OCI-LY3 (cell line): ENCODE results near the gene TRIM66.

ENCODE experiments used
- H2AFZ ChIP-seq: fragments of 200-600, 300-600 bp; shearing (Covaris generic); 2 replicates; pipeline ENCODE4 v1.6.0; 2014; ENCODE audit warnings: antibody characterized with exemption, low read depth, low read length
- H3K27ac ChIP-seq: fragments of 200-600, 300-600 bp; sonication (generic); 2 replicates; pipeline ENCODE4 v1.5.1; 2014; ENCODE audit warnings: mild to moderate bottlenecking, low read length, moderate library complexity, mixed read lengths
- H3K27me3 ChIP-seq: fragments of 200-600, 300-600 bp; sonication (generic); 2 replicates; pipeline ENCODE4 v1.6.1; 2014; ENCODE audit warnings: low read depth, low read length, mixed read lengths
- H3K36me3 ChIP-seq: fragments of 200-600, 300-600 bp; sonication (generic); replicated peaks from 2 replicates; pipeline ENCODE3; 2014; ENCODE audit warnings: low read depth, low read length, mixed read lengths
- H3K4me1 ChIP-seq: fragments of 300-600, 200-600 bp; sonication (generic); 2 replicates; pipeline ENCODE4 v1.6.1; 2014; ENCODE audit warnings: low read length, mixed read lengths
- H3K4me2 ChIP-seq: fragments of 200-600, 300-600 bp; sonication (generic); 2 replicates; pipeline ENCODE4 v1.6.1; 2014; ENCODE audit warnings: low read length, mixed read lengths
- H3K4me3 ChIP-seq: fragments of 300-600, 200-600 bp; sonication (generic); 2 replicates; pipeline ENCODE4 v1.5.1; 2014; ENCODE audit warnings: antibody characterized with exemption, mild to moderate bottlenecking, low read length, moderate library complexity
- H3K79me2 ChIP-seq: fragments of 300-600, 200-600 bp; shearing (Covaris generic); 2 replicates; pipeline ENCODE4 v1.6.1; 2014; ENCODE audit warnings: mild to moderate bottlenecking, low read length, mixed read lengths
- H3K9ac ChIP-seq: fragments of 300-600, 200-600 bp; shearing (Covaris generic); 2 replicates; pipeline ENCODE4 v1.6.0; 2014; ENCODE audit warnings: mild to moderate bottlenecking, low read length, moderate library complexity
- H3K9me3 ChIP-seq: fragments of 200-600, 300-600 bp; shearing (Covaris generic); 2 replicates; pipeline ENCODE4 v1.6.1; 2014; ENCODE audit warnings: low read length, mixed read lengths; ENCODE audit not compliant: insufficient read depth
- H4K20me1 ChIP-seq: fragments of 200-600, 300-600 bp; sonication (generic); 2 replicates; pipeline ENCODE4 v1.6.1; 2016; ENCODE audit warnings: low read length, mixed read lengths; ENCODE audit not compliant: insufficient read depth
- CTCF ChIP-seq: fragments of 200-600, 300-600 bp; sonication (generic); IDR thresholded peaks from 2 replicates; pipeline ENCODE4 v1.5.1; 2014; ENCODE audit warnings: antibody characterized with exemption, low read length, low read depth
- EZH2phosphoT487 ChIP-seq: fragments of 200-600 bp; shearing (Covaris generic); IDR thresholded peaks from 2 replicates; pipeline ENCODE4 v1.6.1; 2018; ENCODE audit warnings: antibody characterized with exemption, mixed run types, low read depth

Gene TRIM66

DNA sequence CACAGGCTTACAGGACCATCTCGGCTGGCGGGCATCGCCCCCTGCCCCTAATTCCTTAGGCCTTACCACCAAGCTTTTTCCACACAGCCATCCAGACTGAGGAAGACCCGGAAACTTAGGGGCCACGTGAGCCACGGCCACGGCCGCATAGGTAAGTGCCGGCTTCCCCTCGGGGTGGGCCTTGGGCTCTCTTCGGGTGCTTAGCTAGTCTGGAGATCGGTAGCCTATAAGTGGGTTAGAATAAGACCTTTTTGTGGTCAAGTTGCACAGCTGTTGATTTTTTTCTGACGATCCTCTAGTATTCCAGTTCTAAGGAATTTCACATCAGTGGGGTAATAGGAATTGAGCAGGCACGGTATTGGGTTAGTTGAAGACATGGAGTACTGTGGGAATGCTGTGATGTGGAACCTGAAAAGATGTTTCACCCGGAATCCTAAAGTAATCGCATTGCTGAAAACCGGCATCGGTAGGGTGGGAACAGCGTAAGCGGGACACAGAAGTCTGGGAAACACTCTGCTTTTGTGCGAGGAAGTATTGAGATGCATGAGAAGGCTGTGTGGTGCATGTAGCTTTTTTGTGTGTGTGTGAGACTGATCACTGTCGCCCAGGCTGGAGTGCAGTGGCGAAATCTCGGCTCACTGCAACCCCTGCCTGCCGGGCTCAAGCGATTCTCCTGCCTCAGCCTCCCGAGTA, 796 bp upstream of the TRIM66 start:
- Histone ChIP-seq H3K9ac (peak overlapping the region; percentile 100), H3K4me1 (peaks cover 47% of the 10 kb centered on the region), H3K27me3 (no peaks in the 10 kb centered on the region), H3K4me3 (peak overlapping the region; percentile 98), H3K9me3 (no peaks in the 10 kb centered on the region), H3K4me2 (peak overlapping the region; percentile 99), H3K27ac (peak overlapping the region; percentile 90), H2AFZ (no peak overlapping the region), H3K36me3 (peaks cover 43% of the 10 kb centered on the region), H4K20me1 (peaks cover 15% of the 10 kb centered on the region), H3K79me2 (peaks cover 54% of the 10 kb centered on the region)
- TF ChIP-seq EZH2phosphoT487: no peak
- TF ChIP-seq CTCF: no peak

GRCh38 chr11:8681837-8682302, 595 bp downstream of the TRIM66 start:
- peaks cover 34% of the 10 kb centered on the region for H3K4me1 ChIP-seq
- no peak overlapping the region for H2AFZ ChIP-seq
- H3K79me2 ChIP-seq: peaks cover 51% of the 10 kb centered on the region
- H3K4me2 ChIP-seq: peak overlapping the region; percentile 66
- H3K36me3 ChIP-seq: peaks cover 37% of the 10 kb centered on the region
- peaks cover 15% of the 10 kb centered on the region for H4K20me1 ChIP-seq
- H3K4me3 ChIP-seq: peak overlapping the region; percentile 98
- H3K27ac ChIP-seq: peak overlapping the region; percentile 90
- TF ChIP-seq EZH2phosphoT487 (no peak), CTCF (no peak)
- H3K9ac ChIP-seq: peak overlapping the region; percentile 100
- H3K27me3 ChIP-seq: no peaks in the 10 kb centered on the region
- no peaks in the 10 kb centered on the region for H3K9me3 ChIP-seq

- Histone ChIP-seq H3K4me2 (no peak overlapping the region), H3K9me3 (no peaks in the 10 kb centered on the region), H3K36me3 (peaks cover 12% of the 10 kb centered on the region), H3K9ac (no peak overlapping the region), H3K27me3 (no peaks in the 10 kb centered on the region), H3K4me3 (no peak overlapping the region), H3K79me2 (peaks cover 26% of the 10 kb centered on the region), H2AFZ (no peak overlapping the region), H4K20me1 (peaks cover 1% of the 10 kb centered on the region), H3K4me1 (peaks cover 6% of the 10 kb centered on the region), H3K27ac (no peak overlapping the region)
- TF ChIP-seq EZH2phosphoT487 (no peak), CTCF (no peak)
These were observed 3.5 kb downstream of the TRIM66 start for GRCh38 chr11:8679006-8679405.

DNA sequence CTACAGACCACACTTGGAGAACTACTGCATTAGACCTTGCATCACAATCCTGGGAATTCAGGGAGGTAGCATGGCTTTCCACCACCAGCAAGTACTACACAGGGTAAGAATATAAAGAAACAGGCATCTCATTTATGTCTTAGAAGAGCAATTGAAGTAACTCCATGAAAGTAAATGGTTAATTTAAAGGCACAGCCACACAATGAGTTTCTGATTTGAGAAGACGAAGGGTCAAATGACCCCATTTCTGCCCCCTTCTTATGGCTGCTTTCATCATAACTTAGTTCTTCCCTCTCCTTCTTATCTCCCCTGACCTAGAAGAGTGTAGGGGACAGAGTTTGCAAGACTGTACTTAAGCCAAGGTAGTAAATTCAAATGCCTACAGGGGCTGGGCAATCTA, 6.0 kb downstream of the TRIM66 start:
- H2AFZ ChIP-seq: no peak overlapping the region
- no peak overlapping the region for H3K4me2 ChIP-seq
- no peaks in the 10 kb centered on the region for H3K27me3 ChIP-seq
- no peaks in the 10 kb centered on the region for H4K20me1 ChIP-seq
- H3K9ac ChIP-seq: no peak overlapping the region
- H3K79me2 ChIP-seq: peaks cover 2% of the 10 kb centered on the region
- no peaks in the 10 kb centered on the region for H3K9me3 ChIP-seq
- H3K27ac ChIP-seq: no peak overlapping the region
- TF ChIP-seq CTCF: no peak
- no peak for TF ChIP-seq EZH2phosphoT487
- H3K4me3 ChIP-seq: no peak overlapping the region
- peaks cover 4% of the 10 kb centered on the region for H3K36me3 ChIP-seq
- H3K4me1 ChIP-seq: peaks cover 9% of the 10 kb centered on the region
